GM23338 (cell line): ENCODE data around the gene RPH3AL. TPM values are rescaled to one million over a fixed set of nuclear protein-coding genes. Genes with fewer than 3 reads are reported as not detected.

Experiments used
- CTCF ChIP-seq, 2 experiments: fragments of 200-600 bp in 1 of 2; sonication (generic) in 1 of 2; conservative IDR thresholded peaks; 2 replicates each; pipeline versions ENCODE4 v1.5.1 to v1.6.1; 2016 to 2017; ENCODE audit warnings: antibody characterized with exemption in 2 of 2, low read depth in 2 of 2, mild to moderate bottlenecking in 2 of 2, moderate library complexity in 1 of 2
- ETS1 ChIP-seq: IDR thresholded peaks from 2 replicates; pipeline ENCODE4 v1.6.1; 2016; ENCODE audit warnings: antibody characterized with exemption
- REST ChIP-seq: IDR thresholded peaks from one replicate; pipeline ENCODE4 v1.6.1; 2018; ENCODE audit warnings: antibody characterized with exemption; ENCODE audit not compliant: unreplicated experiment
- ZNF462 ChIP-seq: fragments of 250-450 bp; sonication (Bioruptor Pico); IDR thresholded peaks from 2 replicates; pipeline ENCODE4 v1.5.0; 2020; ENCODE audit warnings: mild to moderate bottlenecking, moderate library complexity
- polyA plus RNA-seq: library from polyadenylated mRNA; unstranded; fragments of >200 nt; fragmentation: Nextera tagmentation; extraction: Ambion mirVana; gene quantifications from 2 replicates; pipeline ENCODE4 v1.2.1, GENCODE V29; 2016
- total RNA-seq: library from RNA; depleted of rRNA; stranded (reverse); fragments of >200 nt; shearing (Covaris generic); gene quantifications from 2 replicates; pipeline ENCODE4 v1.2.3, GENCODE V29; 2014

Gene RPH3AL
- total and polyA plus RNA-seq, 2 experiments from 2014 or later, result 2.7 to 6.3 TPM

GRCh38 chr17:280216-280615 is 72.4 kb downstream of the RPH3AL start (continued):
- no peak for TF ChIP-seq ZNF462 (CRISPR knock-in tag)
- TF ChIP-seq REST, result no peak
- no peak for TF ChIP-seq ETS1
- no peak for TF ChIP-seq CTCF (conservative IDR thresholded peaks at IDR 0.05; ENCODE audit: low read depth in 2 of 2)
